SK-N-MC (cell line): ENCODE data around the gene TXNL1.

Experiments
- EZH2 ChIP-seq: fragments of 200-600 bp; sonication (generic); IDR thresholded peaks from one replicate; pipeline ENCODE4 v1.6.1; 2017; ENCODE audit warnings: antibody characterized with exemption
- FOXP2 ChIP-seq: optimal IDR thresholded peaks from 2 replicates; pipeline ENCODE3; 2011; ENCODE audit warnings: mild to moderate bottlenecking, moderate library complexity; ENCODE audit not compliant: insufficient read depth; ENCODE audit errors: extremely low read length, control extremely low read depth
- POLR2AphosphoS5 ChIP-seq: IDR thresholded peaks from 2 replicates; pipeline ENCODE4 v1.6.1; 2012; ENCODE audit warnings: mild to moderate bottlenecking, low read depth, low read length, borderline replicate concordance

DNA sequence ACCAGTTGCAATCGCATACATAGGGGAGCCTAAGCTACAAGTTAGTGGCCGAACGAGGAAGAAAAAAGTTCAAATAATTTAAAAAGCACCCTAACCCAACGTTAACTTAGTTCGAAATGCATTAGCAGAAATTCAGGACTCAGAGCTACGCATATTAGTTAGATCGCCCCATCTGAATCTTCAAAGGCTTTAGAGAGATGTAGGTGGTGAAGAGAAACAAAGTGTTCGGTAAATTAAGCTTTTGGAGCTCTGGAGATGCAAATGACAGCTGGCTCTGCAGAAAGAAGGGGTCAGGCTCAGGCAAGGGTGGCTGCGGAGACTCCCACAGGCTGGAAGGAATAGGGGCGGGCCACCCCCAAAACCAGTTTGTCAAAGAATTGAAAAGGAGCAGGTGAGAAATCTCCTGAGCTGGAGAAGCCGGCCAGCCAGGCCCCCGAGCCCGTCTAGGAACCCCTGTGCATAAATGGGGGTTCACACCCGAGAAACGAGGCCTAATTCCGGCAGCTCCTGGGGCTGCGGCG lies 621 bp downstream of the TXNL1 start:
- TF ChIP-seq EZH2 (no peak), POLR2AphosphoS5 (no peak), FOXP2 (no peak)
